HL-60 (cell line): ENCODE measurements around the gene SLC25A19.

ENCODE experiments used
- GABPA ChIP-seq: IDR thresholded peaks from 2 replicates; pipeline ENCODE4 v1.6.1; 2012; ENCODE audit warnings: low read depth
- SPI1 ChIP-seq: IDR thresholded peaks from 2 replicates; pipeline ENCODE4 v1.6.1; 2012; ENCODE audit warnings: low read depth, mild to moderate bottlenecking, borderline replicate concordance
- TF ChIP-seq, protein P1 (sequence below): IDR thresholded peaks from one replicate; pipeline ENCODE4 v1.5.1; 2011; ENCODE audit warnings: low read length, control low read depth, inconsistent platforms; ENCODE audit not compliant: insufficient read depth
- TF ChIP-seq, protein P2 (sequence below): IDR thresholded peaks from 2 replicates; pipeline ENCODE4 v1.6.1; 2012; ENCODE audit warnings: low read depth; ENCODE audit not compliant: insufficient replicate concordance

DNA sequence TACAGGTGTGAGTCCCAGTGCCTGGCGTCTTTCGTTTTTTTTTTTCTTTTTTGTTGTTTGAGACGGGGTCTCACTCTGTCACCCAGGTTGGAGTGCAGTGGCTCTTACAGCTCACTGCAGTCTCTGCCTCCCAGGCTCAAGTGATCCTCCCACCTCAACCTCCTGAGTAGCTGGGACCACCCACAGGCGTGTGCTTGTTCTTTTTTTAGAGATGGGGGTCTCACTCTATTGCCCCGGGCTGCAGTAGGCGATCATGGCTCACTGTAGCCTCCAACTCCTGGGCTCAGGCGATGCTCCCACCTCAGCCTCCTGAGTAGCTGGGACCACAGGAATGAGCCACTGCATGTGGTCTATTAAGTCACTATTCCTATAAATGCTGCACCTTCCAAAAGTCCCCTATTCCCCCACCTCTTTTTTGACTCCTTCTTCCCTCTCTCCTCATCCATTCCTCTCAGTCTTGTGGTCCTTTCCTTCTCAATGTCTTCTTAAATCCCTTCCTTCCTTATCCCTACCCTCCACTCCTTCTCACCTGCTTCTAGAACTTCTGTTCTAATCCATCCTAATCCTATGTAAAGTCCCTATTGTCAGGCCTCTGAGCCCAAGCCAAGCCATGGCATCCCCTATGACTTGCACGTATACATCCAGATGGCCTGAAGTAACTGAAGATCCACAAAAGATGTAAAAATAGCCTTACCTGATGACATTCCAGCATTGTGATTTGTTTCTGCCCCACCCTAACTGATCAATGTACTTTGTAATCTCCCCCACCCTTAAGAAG, 37.0 kb downstream of the SLC25A19 start:
- TF ChIP-seq, protein P1, sequence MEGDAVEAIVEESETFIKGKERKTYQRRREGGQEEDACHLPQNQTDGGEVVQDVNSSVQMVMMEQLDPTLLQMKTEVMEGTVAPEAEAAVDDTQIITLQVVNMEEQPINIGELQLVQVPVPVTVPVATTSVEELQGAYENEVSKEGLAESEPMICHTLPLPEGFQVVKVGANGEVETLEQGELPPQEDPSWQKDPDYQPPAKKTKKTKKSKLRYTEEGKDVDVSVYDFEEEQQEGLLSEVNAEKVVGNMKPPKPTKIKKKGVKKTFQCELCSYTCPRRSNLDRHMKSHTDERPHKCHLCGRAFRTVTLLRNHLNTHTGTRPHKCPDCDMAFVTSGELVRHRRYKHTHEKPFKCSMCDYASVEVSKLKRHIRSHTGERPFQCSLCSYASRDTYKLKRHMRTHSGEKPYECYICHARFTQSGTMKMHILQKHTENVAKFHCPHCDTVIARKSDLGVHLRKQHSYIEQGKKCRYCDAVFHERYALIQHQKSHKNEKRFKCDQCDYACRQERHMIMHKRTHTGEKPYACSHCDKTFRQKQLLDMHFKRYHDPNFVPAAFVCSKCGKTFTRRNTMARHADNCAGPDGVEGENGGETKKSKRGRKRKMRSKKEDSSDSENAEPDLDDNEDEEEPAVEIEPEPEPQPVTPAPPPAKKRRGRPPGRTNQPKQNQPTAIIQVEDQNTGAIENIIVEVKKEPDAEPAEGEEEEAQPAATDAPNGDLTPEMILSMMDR: no peak
- TF ChIP-seq GABPA (no peak), SPI1 (no peak)
- TF ChIP-seq, protein P2, sequence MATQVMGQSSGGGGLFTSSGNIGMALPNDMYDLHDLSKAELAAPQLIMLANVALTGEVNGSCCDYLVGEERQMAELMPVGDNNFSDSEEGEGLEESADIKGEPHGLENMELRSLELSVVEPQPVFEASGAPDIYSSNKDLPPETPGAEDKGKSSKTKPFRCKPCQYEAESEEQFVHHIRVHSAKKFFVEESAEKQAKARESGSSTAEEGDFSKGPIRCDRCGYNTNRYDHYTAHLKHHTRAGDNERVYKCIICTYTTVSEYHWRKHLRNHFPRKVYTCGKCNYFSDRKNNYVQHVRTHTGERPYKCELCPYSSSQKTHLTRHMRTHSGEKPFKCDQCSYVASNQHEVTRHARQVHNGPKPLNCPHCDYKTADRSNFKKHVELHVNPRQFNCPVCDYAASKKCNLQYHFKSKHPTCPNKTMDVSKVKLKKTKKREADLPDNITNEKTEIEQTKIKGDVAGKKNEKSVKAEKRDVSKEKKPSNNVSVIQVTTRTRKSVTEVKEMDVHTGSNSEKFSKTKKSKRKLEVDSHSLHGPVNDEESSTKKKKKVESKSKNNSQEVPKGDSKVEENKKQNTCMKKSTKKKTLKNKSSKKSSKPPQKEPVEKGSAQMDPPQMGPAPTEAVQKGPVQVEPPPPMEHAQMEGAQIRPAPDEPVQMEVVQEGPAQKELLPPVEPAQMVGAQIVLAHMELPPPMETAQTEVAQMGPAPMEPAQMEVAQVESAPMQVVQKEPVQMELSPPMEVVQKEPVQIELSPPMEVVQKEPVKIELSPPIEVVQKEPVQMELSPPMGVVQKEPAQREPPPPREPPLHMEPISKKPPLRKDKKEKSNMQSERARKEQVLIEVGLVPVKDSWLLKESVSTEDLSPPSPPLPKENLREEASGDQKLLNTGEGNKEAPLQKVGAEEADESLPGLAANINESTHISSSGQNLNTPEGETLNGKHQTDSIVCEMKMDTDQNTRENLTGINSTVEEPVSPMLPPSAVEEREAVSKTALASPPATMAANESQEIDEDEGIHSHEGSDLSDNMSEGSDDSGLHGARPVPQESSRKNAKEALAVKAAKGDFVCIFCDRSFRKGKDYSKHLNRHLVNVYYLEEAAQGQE: no peak
